Transverse colon (tissue), 4 donors: ENCODE measurements around the gene ELP4. TPM values are rescaled to one million over a fixed set of nuclear protein-coding genes. Genes with fewer than 3 reads are reported as not detected.

Experiments used
- DNase-seq: peaks from one replicate; pipeline ENCODE4 v3.0.0-alpha.2; 2019
- H3K27ac ChIP-seq, 4 donors: fragments of 200-600 bp; sonication (generic); 2 replicates each; pipeline ENCODE4 v1.5.1; 2016 to 2018; ENCODE audit warnings: inconsistent platforms in 4 of 4
- H3K27me3 ChIP-seq: fragments of 200-600 bp; sonication (generic); 2 replicates; pipeline ENCODE4 v1.5.1; 2017; ENCODE audit warnings: inconsistent platforms
- H3K36me3 ChIP-seq, 4 donors: fragments of 200-600 bp; sonication (generic); 2 replicates each; pipeline ENCODE4 v1.5.1; 2017 to 2019; ENCODE audit warnings: inconsistent platforms in 4 of 4
- H3K4me1 ChIP-seq, 4 donors: fragments of 200-600 bp; sonication (generic); 2 replicates each; pipeline ENCODE4 v1.5.1; 2017 to 2020; ENCODE audit warnings: inconsistent platforms in 4 of 4
- H3K4me3 ChIP-seq, 4 donors: fragments of 200-600 bp; sonication (generic); 1 replicate in 1 of 4; 2 replicates in 3 of 4; pipeline versions ENCODE4 v1.5.1 to v1.6.1; 2017 to 2019; ENCODE audit warnings: inconsistent platforms in 4 of 4
- H3K9me3 ChIP-seq, 2 donors: fragments of 200-600 bp; sonication (generic); 2 replicates each; pipeline ENCODE4 v1.5.1; 2017 to 2019; ENCODE audit warnings: inconsistent platforms in 2 of 2
- CTCF ChIP-seq, 5 experiments: fragments of 200-600 bp in 3 of 5; fragments of 450-650 bp in 2 of 5; sonication (generic) in 3 of 5; IDR thresholded peaks; 1 replicate in 2 of 5; 2 replicates in 3 of 5; pipeline ENCODE4 v1.5.1; 2016 to 2017; ENCODE audit warnings: antibody characterized with exemption in 5 of 5, inconsistent platforms in 3 of 5, mild to moderate bottlenecking in 2 of 5, moderate library complexity in 1 of 5
- EP300 ChIP-seq: sonication (generic); formaldehyde crosslinking; IDR thresholded peaks from one replicate; pipeline ENCODE4 v1.6.1; 2017; ENCODE audit warnings: antibody characterized with exemption, low read depth
- POLR2A ChIP-seq: fragments of 450-650 bp; IDR thresholded peaks from one replicate; pipeline ENCODE4 v1.6.1; 2016; ENCODE audit warnings: antibody characterized with exemption, mild to moderate bottlenecking, moderate library complexity
- POLR2AphosphoS5 ChIP-seq, 3 donors: sonication (generic); formaldehyde crosslinking; IDR thresholded peaks; one replicate each; pipeline ENCODE4 v1.6.1; 2016; ENCODE audit warnings: antibody characterized with exemption in 3 of 3
- WGBS, 2 donors: methylation state at CpG; one replicate each; pipeline ENCODE4 v1.1.5; 2018; ENCODE audit warnings: low coverage in 1 of 2; 5-methylcytosine and 5-hydroxymethylcytosine counted together
- in situ Hi-C, 4 donors: fragments of 200-750 bp; cut with MboI; loops; one replicate each; pipeline versions ENCODE4 v1.15.0 to v1.15.1; 2017; ENCODE audit warnings: low sequenced_read_pairs in 3 of 4, low pct_ligation_motif_present in 1 of 4, low pct_unique_long_range_greater_than_20kb in 1 of 4
- intact Hi-C: fragments of 100-400 bp; cut with DNase I; formaldehyde crosslinking; loops from one replicate; pipeline ENCODE4 v1.15.1; 2023; ENCODE audit warnings: low total_unique reads
- total RNA-seq, 4 donors: library from RNA; depleted of rRNA; stranded (reverse); fragments of >200 nt; gene quantifications; one replicate each; pipeline ENCODE4 v1.1.0, GENCODE V29; 2016

ELP4 gene
- total RNA-seq, 4 donors from 2014 or later: 14.2 to 46.4 (median 23.6) TPM

- 19 to 23% methylated on average over 6 of the region's 6 CpGs for WGBS, 2 donors
- in situ Hi-C loops (no loop called here), intact Hi-C loops (no loop called here)
- H3K9me3 ChIP-seq: no peaks in the 10 kb centered on the region
- H3K27ac ChIP-seq: no peak overlapping the region
- peaks cover 100% of the 10 kb centered on the region for H3K27me3 ChIP-seq
- TF ChIP-seq CTCF (IDR thresholded peaks at IDR 0.05) (no peak), POLR2AphosphoS5 (IDR thresholded peaks at IDR 0.05) (no peak), EP300 (no peak), POLR2A (no peak)
- DNase-seq: no peak
- H3K4me1 ChIP-seq: peaks cover 17 to 69% (median 55%) of the 10 kb centered on the region in 4 donors
- peak overlapping the region in 1 of 4 donors; percentile 57 for H3K4me3 ChIP-seq
- no peaks in the 10 kb centered on the region for H3K36me3 ChIP-seq
Measured at GRCh38 chr11:31809541-31809856, 299.9 kb downstream of the ELP4 start.

GRCh38 chr11:31809857-31810778, 300.6 kb downstream of the ELP4 start:
- Histone ChIP-seq H3K27me3 (peaks cover 100% of the 10 kb centered on the region), H3K4me1 (peaks cover 17 to 66% (median 50%) of the 10 kb centered on the region in 4 donors), H3K36me3 (no peaks in the 10 kb centered on the region), H3K4me3 (peak overlapping the region; percentile 7 to 57 (median 19)), H3K27ac (no peak overlapping the region), H3K9me3 (no peaks in the 10 kb centered on the region)
- 8 to 44% methylated on average over 3 to 73 of the region's 91 CpGs for WGBS, 2 donors
- in situ Hi-C loops (no loop called here), intact Hi-C loops (no loop called here)
- no peak for TF ChIP-seq EP300
- no peak for TF ChIP-seq CTCF (IDR thresholded peaks at IDR 0.05)
- no peak for TF ChIP-seq POLR2AphosphoS5 (IDR thresholded peaks at IDR 0.05)
- TF ChIP-seq POLR2A: no peak
- no peak for DNase-seq

GRCh38 chr11:31810779-31811647, 301.4 kb downstream of the ELP4 start, which contains the start of gene PAX6:
TSS of gene PAX6 (minus strand) at chr11:31811322. CDS start at chr11:31806411, 4,911 bp downstream.
- peak; percentile 22 for DNase-seq
- Histone ChIP-seq H3K36me3 (no peaks in the 10 kb centered on the region), H3K9me3 (no peaks in the 10 kb centered on the region), H3K4me3 (peak within 1 kb of the TSS; percentile 7 to 57 (median 19)), H3K4me1 (peaks cover 21 to 66% (median 53%) of the 10 kb centered on the region in 4 donors), H3K27ac (no peak within 1 kb of the TSS), H3K27me3 (peaks cover 100% of the 10 kb centered on the region)
- WGBS, 2 donors: 3% methylated on average over 8 to 34 of the region's 49 CpGs
- TF ChIP-seq POLR2AphosphoS5 (IDR thresholded peaks at IDR 0.05): no peak
- TF ChIP-seq POLR2A: no peak
- no peak for TF ChIP-seq CTCF (IDR thresholded peaks at IDR 0.05)
- no peak for TF ChIP-seq EP300
- in situ Hi-C loops: no loop called here
- intact Hi-C loops: no loop called here
